Left ventricle myocardium inferior (tissue), 1 donor: ENCODE measurements around the gene ZNF385B. TPM values are rescaled to one million over a fixed set of nuclear protein-coding genes. Genes with fewer than 3 reads are reported as not detected.

ENCODE experiments used
- DNase-seq: peaks from one replicate; pipeline ENCODE4 v3.0.0-alpha.2; 2020
- H3K27ac ChIP-seq: fragments of 200-600 bp; replicated peaks from 2 replicates; pipeline ENCODE4 v1.8.0; 2021
- H3K27me3 ChIP-seq: fragments of 200-600 bp; 2 replicates; pipeline ENCODE4 v1.8.0; 2021; ENCODE audit warnings: low read depth
- H3K36me3 ChIP-seq: fragments of 200-600 bp; 2 replicates; pipeline ENCODE4 v1.8.0; 2021
- H3K4me1 ChIP-seq: fragments of 200-600 bp; 2 replicates; pipeline ENCODE4 v1.8.0; 2021
- H3K4me3 ChIP-seq: fragments of 200-600 bp; 2 replicates; pipeline ENCODE4 v1.8.0; 2021; ENCODE audit warnings: mild to moderate bottlenecking, moderate library complexity
- H3K9me3 ChIP-seq: fragments of 200-600 bp; replicated peaks from 2 replicates; pipeline ENCODE4 v1.8.0; 2021
- intact Hi-C: fragments of 100-400 bp; cut with micrococcal nuclease; formaldehyde crosslinking; loops from one replicate; pipeline ENCODE4 v1.11.0; 2022
- total RNA-seq: library from RNA; stranded (reverse); fragmentation: NEBNext Ultra II Directional; extraction: Animal tissue kit (Norgen Biotek cat#: 25700); gene quantifications from one replicate; pipeline ENCODE4 v1.2.1, GENCODE V29; 2021
- TF ChIP-seq, protein P1 (sequence below): fragments of 200-600 bp; IDR thresholded peaks from 2 replicates; pipeline ENCODE4 v1.8.0; 2021; ENCODE audit warnings: antibody characterized with exemption, mild to moderate bottlenecking, borderline replicate concordance
- donor health status: DM: no; HTN: yes; CAD: no; lungs with severe emphysema.

Gene ZNF385B
- total RNA-seq, 1 donor from 2014 or later, result 0.14 TPM

DNA sequence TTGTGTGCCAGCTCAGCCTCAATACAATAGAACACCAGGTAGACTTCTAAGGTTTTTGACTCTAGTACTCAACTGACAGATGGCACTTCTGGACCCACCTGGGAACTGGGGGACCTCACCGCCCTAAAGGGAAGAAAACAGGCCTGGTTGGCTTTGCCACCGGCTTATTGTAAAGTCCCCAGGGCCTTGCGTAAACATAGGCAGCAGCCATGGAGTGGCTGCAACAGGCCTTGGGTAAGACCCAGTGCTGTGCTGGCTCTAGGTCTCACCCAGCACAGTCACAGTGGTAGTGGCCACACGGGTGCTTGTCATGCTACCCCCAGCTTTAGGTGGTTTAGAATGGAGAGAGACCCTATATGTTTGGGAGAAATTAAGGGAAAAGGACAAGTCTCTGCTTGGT, 366.1 kb downstream of the ZNF385B start:
- Histone ChIP-seq H3K9me3 (peaks cover 41% of the 10 kb centered on the region), H3K4me3 (no peak overlapping the region), H3K27ac (no peak overlapping the region), H3K36me3 (no peaks in the 10 kb centered on the region), H3K27me3 (peaks cover 4% of the 10 kb centered on the region), H3K4me1 (no peaks in the 10 kb centered on the region)
- TF ChIP-seq, protein P1, sequence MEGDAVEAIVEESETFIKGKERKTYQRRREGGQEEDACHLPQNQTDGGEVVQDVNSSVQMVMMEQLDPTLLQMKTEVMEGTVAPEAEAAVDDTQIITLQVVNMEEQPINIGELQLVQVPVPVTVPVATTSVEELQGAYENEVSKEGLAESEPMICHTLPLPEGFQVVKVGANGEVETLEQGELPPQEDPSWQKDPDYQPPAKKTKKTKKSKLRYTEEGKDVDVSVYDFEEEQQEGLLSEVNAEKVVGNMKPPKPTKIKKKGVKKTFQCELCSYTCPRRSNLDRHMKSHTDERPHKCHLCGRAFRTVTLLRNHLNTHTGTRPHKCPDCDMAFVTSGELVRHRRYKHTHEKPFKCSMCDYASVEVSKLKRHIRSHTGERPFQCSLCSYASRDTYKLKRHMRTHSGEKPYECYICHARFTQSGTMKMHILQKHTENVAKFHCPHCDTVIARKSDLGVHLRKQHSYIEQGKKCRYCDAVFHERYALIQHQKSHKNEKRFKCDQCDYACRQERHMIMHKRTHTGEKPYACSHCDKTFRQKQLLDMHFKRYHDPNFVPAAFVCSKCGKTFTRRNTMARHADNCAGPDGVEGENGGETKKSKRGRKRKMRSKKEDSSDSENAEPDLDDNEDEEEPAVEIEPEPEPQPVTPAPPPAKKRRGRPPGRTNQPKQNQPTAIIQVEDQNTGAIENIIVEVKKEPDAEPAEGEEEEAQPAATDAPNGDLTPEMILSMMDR, result no peak
- no peak for DNase-seq
- intact Hi-C loops, result no loop called here

DNA sequence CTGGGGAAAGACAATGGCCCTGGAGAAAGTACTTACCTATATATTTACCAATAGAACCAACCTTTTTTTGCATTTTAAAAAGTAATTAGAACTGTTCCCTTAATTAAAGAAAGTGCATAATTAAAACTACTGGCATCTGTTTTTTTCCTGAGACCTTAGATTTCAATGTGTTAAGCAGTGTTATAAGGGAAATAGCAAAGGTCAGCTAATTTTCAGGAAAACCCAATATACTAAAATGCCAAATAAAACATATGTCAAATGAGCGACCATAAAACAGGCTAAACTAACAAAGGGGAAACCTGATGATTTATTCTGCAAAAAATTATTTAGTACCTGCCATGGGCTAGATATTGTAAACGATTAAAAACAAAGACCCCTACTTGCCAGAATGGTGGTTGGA, 372.8 kb downstream of the ZNF385B start:
- Histone ChIP-seq H3K9me3 (no peaks in the 10 kb centered on the region), H3K27ac (no peak overlapping the region), H3K36me3 (no peaks in the 10 kb centered on the region), H3K4me3 (no peak overlapping the region), H3K27me3 (no peaks in the 10 kb centered on the region), H3K4me1 (peaks cover 6% of the 10 kb centered on the region)
- intact Hi-C loops, result no loop called here
- no peak for DNase-seq
- TF ChIP-seq, protein P1, result no peak

DNA sequence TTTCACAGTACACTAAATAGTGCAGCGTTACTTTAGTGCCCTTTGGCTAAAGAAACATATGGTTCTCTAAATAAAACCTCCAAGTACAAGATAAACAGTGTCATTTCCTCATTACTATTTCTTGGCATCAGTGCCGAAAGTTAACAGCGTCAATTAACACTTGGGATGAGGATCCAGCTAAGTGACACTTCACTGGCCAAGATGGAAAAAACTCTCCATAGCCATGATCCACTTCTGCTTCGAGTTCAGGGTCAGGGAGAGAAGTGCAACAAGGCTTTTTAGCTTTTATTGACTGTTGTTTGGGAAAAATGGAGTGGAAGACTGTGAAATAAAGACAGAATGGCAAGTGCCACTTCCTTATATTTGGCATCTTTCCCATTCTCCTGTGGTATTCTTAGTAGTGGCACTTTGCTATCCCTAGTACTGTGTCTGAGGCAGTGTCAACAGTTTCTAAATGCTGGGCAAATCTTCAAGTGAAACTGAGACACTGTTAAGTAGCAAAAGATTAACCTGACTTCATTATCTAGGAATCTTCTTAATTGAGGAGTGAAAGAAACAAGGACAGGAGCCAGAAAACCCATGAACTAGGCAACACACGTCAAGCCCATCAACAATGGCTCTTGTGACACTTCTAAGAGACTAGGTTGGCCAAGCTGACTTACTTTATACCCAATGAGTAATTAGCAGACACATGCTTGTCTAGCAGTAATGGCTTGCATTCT, 374.2 kb downstream of the ZNF385B start:
- TF ChIP-seq, protein P1, result no peak
- peak overlapping the region; percentile 62 for H3K27ac ChIP-seq
- intact Hi-C loops, result no loop called here
- no peaks in the 10 kb centered on the region for H3K9me3 ChIP-seq
- H3K36me3 ChIP-seq, result no peaks in the 10 kb centered on the region
- H3K4me1 ChIP-seq, result peaks cover 6% of the 10 kb centered on the region
- DNase-seq, result no peak
- no peak overlapping the region for H3K4me3 ChIP-seq
- H3K27me3 ChIP-seq, result no peaks in the 10 kb centered on the region

DNA sequence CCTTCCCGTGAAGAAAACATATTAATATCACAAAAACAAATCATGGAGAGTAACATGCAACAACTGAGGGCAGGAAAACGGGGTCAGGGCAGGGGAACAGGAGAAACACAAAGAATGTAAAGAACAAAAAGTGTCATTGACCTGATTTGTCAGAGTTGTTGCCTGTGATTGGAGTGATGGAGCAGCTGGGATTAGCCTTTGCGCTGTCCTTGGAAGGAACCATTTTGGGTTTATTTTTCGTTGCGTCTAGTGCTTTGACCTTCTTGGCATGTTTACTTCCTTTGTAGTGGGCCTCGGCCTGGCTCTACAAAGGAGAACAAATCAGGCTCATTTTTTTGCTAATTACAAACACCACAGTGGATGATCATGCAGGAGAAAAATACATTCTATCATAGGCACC, 378.3 kb downstream of the ZNF385B start:
- peaks cover 11% of the 10 kb centered on the region for H3K27me3 ChIP-seq
- H3K4me1 ChIP-seq, result peaks cover 6% of the 10 kb centered on the region
- H3K9me3 ChIP-seq, result no peaks in the 10 kb centered on the region
- DNase-seq, result no peak
- intact Hi-C loops, result no loop called here
- H3K36me3 ChIP-seq, result no peaks in the 10 kb centered on the region
- no peak overlapping the region for H3K27ac ChIP-seq
- TF ChIP-seq, protein P1, result no peak
- no peak overlapping the region for H3K4me3 ChIP-seq

DNA sequence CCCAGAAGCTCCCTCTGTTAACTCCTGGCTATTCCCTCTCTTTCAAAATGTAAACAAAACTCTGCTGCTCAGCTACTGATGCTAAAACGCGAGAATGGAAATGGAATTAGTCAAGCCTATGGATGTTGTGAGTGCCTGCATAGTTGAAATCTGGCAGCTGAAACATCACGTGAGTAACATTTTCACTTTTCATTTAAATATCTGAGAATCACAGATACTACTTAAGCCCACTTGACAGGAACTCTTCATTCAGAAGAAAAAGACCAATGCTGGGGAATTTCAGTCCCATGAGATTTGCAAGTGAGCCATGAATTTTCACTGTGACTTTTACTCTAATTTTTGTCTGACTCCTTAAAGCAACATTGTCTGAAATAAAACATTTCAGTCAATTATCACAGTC, 381.5 kb downstream of the ZNF385B start:
- Histone ChIP-seq H3K27me3 (peaks cover 40% of the 10 kb centered on the region), H3K9me3 (no peaks in the 10 kb centered on the region), H3K4me3 (no peak overlapping the region), H3K27ac (no peak overlapping the region), H3K36me3 (no peaks in the 10 kb centered on the region), H3K4me1 (no peaks in the 10 kb centered on the region)
- intact Hi-C loops, result no loop called here
- DNase-seq, result no peak
- TF ChIP-seq, protein P1, result no peak
